NCI-H2029 treated with DMSO at 0.1 percent for 48 hours (cell line): ENCODE measurements around the gene ELFN2.
A peak's percentile ranks its signal among the peaks of the same experiment; 100 is the strongest.

Experiments used
- DNase-seq: peaks from one replicate; lab custom pipeline; 2025; lab: John Stamatoyannopoulos, UW

The ELFN2 gene

DNA sequence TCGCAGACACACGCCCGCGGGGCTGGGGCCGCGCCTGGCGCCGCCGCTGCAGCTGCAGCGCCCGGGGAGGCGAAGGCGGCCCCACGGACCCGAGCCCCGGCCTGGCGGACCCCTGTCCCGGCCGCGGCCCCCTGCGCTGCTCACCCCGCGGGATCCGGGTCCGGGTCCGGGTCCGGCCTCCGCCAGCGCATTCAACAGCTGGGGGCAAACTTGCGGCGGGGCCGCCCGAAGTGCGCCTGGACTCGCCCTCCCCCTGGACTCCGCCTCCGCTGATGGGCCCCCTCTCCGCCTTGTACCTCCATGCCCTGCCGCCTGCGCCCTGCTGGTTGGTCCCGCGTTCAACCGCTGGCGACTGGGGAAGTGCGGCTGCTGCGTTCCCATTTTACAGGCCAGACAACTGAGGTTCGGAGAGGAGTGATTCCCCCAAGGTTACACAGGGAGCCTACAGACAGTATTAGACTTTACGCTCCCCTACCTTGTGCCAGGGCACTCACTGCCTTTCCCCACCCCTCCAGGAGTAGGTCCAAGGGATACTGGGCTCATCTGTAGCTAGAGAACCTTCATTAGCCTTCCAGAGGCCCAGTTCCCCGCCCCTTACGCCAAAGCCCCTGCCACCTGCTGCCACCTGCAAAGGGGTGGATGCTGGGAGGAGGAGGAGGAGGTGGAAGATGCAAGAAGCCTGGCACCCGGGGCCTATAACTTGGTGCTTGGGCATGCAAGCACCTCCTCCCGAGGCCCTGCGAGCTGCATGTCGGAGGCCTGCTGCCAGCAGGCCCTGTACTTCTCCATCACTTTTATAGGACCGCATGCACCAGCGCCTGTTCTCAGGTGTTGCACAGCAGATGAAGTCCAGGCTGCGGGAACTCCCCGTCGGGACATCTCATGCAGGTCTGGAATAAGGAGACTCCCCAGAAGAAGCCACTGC is 694 bp upstream of the ELFN2 start:
- DNase-seq = no peak

DNA sequence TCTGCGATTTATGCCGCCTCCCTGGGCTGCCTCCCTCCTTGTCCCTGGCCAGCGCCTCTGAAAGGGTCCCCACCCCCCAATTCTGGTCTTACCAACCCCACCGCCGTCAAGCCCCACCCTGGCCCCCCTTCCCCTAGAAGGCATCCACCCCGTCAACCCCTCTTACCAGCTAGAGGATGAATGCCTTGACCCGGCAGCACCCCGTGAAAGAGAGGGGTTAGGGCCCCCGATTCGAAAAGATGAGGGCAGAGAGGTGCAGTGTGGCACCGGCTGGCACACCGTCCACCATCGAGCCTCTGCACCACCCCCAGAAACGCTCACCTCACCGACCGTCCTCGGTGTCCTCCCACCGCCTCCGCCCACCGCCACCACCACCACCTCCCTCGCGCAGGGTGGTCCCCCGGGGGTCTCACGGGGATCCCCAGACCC is 559 bp downstream of the ELFN2 start:
- no peak for DNase-seq

DNA sequence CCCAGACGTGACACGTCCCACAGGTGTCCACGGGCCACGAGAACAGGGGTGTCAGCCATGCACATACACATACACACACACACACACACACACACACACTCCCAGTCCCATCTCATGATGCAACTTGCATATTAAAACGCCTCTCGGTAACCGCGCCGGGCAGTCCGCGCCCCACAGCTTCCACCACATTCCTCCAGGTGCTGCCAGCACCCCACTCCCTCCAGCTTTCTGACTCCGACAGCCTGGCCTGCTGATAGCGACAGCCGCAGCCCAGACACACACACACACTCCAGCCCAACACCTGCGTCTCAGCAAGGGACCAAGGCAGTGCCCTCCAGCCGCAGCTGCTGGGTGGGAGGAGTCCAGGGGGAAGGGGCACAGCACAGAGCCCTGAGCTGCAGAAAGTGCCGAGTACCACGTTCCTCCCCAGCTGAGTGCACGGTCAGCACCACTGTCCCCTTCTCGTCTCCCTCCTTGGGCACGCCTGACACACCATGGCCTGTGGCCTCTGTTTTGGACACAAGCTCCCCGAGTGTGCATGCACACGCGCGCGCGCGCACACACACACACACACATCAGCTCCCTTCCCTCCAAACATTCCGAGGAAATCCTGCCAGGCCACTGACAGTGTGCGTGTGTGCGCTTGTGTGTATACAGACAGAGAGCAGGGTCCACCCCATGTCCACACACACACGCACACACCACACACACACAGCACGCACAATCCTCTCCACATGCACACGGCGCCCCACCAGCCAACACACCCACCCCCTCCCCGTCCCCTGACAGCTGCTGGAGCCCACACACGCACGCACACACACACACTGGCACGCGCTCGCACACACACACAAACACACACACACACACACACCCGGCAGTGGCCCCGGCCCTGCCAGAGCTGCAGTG is 1.2 kb downstream of the ELFN2 start:
- DNase-seq = no peak

DNA sequence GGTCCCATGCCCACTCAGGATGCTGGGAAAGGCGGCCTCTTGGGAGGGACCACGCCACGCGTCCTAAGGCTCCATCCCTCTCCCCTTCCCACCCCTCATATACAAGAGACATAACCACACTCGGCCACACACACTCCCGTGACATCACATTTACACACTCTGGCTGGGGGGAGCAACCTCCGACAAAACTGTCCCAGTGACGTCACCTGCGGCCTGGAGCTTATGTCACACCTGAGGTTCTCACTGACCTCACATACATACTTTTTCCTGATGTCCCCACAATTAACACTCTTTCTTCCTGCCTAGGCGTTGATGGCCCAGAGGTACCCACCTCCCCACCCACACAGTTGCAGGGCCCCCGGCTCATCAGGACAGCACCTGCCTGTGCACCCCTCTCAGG is 1.9 kb downstream of the ELFN2 start:
- DNase-seq = no peak

DNA sequence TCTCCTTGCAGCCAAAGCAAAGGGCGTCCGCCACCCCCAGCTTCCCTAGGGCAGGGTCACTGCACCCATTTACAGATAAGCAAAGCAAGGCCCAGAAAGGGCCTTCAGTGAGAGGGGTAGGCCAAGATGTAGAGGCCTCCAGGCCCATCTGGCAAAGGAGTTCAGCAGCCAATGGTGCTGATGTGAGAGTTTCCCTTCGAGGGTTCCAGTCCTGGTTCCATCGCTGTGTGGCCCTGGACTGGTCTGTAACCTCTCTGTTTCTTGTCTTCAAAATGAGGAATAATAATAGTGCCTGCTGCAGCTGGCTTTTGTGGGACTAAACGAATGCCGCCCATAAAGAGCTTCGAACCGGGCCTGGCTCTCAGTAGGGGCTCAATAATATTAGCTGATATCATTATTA is 4.0 kb downstream of the ELFN2 start:
- no peak for DNase-seq

DNA sequence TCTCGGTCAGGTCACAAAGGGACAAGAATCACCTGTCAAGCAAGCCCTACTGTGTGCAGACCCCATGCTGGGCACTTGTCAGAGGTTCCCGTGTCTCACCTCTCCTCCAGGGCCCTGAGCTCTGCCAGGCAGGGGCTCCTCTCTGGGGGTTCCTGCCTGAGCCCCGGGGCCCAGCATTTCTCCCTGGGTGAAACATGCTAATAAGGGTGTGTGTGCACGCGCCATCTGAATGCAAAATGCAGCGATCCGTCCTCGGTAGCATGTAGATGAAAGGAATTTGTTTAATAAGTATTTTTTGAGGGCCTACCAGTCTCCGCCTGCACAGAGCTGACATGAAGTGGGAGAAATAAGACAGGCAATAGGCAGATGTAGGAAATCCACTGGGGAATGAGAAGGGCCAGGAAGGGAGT is 5.8 kb downstream of the ELFN2 start:
- no peak for DNase-seq

DNA sequence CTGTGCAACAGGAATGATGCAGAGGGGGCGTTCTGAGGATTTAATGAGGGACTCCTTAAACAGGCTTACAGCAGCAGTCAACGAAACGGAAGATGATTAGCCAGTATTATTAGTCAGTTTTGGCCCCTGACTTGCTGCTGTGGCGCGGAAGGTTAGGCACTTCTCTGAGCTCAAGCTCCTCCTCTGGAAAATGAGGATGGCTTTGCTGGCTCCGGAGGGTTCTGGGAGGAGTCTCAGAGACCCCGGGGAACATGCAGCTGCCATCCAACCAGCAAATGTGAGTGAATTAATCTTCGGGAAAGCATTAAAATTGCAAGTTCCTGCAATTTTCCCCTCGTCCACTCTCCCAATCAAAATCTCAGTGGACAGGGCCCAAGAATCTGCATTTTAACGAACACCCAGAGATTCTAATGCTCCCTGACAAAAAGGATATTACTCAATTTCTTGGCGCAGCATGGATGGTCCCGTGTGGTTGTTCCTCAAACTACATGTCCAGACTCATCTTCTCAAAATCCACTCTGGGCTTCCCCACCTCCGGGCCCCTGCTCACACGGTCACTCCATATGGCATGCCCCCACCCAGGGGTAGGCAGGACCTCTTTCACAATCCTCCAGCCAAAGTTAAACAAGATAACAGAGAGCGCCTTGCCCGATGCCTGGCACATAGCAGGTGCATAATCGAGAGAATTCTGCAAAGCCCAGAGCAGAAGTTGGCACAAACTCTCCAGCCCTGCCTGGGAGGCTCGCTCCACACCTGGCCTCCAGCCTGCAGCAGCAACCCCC is 6.4 kb downstream of the ELFN2 start:
- no peak for DNase-seq

DNA sequence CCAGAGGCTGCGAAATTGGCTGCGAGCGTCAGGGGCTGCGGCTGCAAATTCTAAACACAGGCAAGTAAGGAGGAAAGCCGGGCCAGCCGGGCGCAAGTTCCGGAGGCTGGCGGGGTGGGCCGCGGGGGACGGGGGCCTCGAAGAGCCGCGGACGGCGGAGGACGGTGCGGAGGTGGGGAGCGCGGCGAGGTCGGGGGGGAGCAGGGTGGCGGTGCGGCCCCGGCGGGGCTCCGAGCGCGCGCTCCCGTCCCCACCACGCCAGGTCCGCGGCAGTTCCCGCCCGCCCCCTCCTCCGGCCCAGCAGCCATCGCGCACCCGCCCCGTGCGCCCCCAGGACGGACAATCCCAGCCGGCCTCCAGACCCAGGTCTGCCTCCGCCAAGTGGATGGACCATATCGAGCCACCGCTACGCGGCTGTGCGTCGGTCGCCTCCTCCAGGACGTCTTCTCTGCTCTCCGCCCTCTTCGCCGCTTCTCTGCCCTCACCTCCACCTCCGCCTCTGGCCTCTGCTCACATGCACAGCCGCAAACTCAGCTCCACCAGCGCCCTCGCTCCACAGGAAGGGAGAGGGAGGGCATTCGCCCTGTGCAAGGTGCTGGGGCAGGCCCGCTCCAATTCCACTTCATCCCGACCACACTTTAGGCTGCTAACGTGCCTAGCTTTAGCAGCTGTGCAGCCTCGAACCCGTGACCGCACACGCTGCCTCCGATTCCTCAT is 7.2 kb downstream of the ELFN2 start:
- no peak for DNase-seq

DNA sequence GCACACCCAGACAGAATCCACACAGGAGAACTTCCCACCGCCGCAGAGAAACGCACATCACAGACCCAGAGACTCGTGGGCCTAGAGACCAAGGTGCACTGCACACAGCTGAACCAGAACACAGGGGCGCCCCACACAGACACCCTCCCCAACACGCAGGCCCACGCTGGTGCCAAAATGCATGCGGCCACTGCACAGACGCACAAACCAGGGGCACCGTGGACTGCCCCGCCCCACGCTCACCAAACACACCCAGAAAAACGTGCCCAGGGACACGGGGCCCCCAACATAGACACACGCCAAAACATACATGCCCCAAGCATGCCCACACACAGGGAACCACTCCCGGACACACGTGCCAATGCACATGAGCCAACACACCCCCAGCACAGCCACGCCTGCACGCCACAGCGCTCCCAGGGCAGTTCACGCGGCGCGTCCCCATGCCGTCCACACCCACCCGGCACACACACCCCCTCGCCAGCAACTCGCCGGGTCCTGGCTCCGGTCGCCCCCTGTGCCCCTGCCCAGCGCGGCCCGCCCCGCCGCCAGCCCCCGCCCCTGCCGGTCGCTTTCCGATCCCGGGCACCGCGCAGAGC is 7.8 kb downstream of the ELFN2 start:
- DNase-seq = no peak

DNA sequence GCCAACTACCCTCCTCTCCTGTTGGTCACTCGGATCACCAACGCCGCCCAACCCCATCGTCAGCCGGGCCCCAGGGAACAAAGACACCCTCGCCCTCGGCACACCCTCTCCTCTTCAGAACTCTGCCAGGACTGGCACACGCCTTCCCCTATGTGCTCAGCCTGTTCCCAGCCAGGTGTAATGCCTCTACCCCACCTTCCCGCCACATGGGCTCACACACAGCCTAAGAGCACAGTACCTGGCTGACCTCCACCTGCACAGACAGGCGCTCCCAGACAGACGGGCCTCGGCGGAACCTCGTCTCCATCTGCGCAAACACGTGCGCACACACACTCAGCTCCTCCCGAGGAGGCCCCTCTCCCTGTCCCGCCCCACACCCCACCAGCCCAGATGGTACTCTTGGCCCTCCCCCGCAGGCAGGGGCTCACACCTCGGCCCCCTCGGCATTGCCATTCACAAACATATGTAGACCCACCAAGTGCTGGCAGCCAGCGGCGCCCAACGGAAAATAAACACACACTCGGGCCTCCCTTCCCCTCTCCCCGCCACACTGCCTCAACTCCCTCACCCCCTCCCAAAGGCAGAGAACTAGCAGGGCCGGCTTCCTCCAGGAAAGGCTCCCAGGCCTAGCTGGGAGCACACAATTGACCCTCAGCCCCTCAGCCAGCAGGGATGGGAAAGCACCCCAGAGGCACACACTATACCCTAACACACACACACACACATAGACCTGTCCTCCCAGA is 8.5 kb downstream of the ELFN2 start:
- DNase-seq = peak; percentile 13

DNA sequence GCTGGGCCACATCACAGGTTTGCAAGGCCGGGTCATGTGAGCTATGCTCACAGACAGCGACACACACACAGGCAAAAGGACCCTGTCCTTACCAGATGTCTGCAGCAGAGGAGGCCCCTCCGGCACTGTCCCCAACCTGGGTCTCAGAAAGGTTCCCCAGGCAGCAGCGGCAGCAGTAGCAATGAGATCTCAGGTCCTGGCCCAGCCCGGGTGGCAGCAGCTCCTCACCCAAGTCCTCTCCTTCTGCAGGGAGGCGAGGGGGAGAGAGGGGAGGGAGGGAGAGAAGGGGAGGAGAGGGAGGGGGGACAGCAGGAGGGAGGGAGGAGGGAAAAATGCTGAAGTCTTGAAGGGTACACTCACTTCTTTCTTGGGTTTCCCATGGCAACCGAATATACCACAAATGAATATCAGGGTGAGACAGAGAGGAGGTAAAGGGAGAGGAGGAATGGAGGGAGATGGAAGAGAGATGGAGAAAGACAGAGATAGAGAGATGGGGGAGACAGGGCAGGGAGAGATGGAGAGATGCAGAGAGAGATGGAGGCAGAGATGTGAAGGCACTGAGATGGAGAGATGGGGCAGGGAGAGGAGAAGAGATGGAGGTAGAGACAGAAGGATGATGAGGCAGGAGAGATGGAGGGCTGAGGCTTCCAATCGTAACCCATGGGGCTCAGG is 9.5 kb downstream of the ELFN2 start:
- no peak for DNase-seq

DNA sequence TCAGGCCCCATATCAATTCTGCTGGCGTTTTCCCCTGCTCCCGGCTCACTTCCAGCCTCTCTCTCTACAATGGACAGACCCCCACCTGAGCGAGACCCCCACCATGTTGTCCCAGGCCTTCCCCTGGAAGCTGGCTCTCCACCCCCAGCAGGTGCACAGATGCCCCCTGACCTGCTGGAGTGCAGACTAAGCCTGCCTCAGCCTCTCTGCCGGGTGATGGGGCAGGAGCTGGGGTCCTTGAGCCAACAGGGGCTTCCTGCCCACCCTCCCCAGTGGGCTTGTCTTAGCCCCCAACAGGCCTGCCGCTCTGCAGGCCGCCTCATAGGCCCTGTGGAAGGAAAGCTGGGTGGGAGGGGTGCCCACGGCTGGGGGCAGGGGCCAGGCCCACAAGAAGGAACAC is 10.0 kb downstream of the ELFN2 start:
- DNase-seq = no peak

DNA sequence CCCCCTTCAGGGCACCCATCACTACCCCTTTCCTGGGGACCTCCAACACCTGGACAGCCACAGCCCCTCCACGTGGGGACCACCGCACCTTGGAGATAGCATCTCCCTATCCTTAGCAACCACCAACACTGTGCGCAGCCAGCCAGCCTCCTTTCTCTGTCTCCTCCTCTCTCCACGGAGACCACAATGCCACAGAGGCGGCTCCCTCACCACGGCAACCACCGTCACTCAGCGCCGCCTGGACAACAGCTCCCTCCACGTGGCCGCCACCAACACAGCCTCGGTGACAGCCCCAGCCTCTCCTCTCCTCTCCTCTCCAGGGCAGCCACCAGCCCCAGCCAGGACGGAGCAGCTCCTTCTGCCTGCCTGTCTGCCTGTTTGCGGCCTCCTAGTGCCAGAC is 10.5 kb downstream of the ELFN2 start:
- no peak for DNase-seq

DNA sequence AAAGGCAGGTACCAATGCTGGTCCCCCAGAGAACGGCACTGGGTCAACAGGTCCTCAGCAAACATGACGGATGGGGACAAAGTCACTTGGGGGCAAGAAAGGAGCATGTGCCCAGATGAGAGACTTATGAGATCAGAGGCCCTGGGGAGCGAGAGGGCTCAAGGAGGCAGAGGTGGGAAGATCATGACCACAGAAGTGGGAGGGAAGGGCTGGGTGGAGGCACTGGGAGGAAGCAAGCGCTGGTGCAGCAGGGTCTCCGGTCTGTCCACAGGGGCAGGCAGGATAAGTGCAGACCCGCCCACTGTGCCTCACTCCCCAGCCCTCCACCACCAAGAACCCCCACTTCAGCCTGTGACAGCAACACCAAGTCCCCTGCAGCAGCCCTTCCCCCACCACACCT is 10.9 kb downstream of the ELFN2 start:
- DNase-seq = no peak

DNA sequence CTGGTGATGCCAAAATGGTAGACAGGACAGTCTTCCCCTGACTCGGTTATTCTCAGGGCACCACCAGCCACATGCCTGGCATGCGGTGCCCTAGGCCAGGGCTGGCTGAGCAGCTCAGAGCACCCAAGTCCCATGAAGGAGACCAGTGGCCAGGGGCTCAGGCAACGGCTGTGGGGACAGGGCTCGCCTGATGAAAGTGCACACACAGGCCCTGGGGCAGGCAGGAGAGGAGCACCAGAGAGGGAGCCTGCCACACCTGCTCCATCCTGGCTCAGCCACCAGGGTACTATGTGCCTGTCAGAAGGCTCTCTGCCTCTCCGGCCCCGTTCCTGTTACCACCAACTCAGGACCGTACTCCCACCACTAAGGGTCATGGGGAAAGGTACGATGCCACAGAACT is 12.1 kb downstream of the ELFN2 start:
- DNase-seq = no peak

DNA sequence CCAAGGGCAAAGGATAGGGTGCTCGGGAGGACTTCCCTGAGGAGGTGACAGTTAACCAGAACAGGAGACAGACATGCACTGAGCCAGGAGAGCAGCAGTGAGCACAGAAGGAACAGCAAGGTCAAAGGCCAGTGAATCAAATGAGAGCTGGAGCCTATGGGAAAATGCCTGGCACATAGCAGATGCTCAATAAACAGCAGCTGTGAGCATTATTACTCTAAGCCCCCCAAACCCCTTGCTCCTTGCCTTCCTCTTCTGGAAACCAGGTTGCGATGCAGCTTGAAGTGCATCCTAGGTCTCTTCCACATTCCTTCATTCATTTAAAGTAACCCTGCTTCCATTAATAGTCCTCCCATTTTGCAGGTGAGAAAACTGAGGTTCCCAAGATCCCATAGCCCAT is 13.0 kb downstream of the ELFN2 start:
- no peak for DNase-seq

DNA sequence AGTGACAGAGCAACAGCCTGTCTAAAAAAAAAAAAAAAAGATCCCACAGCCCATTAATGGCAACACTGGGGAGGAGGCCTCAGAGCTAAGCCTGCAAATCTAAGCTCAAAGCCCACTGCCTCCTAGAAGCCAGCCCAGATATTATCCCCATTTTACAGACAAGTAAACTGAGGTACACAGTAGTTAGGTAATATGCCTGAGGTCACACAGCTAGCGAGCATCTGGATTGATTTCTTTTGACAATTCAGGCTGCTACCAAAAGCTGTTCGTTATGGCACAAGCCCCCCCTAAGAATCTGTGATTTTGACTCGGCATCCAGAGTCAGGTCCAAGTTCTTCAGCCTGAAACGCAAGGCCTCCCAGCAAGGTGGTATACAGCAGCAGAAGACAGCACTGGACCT is 13.7 kb downstream of the ELFN2 start:
- DNase-seq = no peak

DNA sequence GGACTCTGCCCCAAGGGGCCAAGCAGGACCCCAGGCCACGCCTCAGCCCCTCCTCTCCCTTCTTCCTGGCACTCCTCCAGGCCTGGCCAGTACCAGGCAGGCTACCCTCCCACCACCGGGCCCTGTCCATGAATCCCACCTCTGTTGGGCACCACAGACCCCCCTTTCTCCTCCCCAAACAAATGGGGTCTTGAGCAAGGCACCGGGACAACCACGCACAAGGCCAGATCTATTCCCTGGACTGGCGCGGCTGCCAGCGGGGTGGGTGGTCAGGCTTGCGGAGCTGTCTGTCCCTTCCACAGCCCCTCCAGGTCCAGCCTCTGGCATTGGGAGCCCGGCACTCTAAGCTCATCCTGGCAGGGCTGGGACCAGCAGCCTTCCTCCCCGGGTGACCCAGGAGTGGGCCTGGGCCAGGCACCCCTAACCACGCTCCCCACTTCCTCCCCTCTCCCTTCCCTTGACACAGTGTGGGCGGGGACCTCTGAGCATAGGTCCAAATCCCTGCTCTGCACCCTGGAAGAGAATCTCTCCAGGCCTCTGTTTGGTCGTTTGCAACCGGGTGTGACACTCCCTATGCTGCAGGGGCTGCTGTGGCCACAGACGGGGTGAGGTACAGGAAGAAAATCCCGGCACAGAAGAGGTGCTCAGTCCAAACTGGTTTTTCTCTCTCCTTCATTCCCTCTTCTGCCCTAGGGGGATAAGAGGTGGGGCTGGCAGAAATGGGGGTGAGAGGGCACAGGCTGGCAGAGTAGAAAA is 14.6 kb downstream of the ELFN2 start:
- DNase-seq = no peak

DNA sequence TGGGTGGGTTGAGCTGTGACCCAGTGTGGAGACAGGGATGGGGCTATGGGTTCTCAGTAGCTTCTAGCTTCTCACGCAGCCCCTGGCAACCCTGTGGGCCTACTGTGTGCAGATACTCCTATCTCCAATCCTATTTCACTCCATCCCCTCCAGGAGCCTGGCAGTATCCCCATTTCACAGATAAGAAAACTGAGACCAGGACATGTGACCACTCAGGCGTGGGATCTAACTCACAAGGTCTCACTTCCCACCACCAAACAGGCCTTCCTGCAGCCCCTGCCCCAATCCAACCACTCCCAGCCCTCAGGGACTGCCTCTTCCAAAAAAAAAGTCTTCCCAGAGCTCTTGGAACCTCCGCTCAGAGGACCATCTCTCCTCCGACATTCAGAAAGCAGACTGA is 15.6 kb downstream of the ELFN2 start:
- no peak for DNase-seq
